Measurements from ENCODE around the gene ISCA2. TPM values are rescaled to one million over a fixed set of nuclear protein-coding genes. Genes with fewer than 3 reads are reported as not detected.

Gene ISCA2
- total and polyA plus RNA-seq, 2 experiments from 2014 or later: 44.0 to 171 TPM

GRCh38 chr14:74531006-74531405 lies 37.4 kb downstream of the ISCA2 start (continued):
- TF ChIP-seq, protein P1, sequence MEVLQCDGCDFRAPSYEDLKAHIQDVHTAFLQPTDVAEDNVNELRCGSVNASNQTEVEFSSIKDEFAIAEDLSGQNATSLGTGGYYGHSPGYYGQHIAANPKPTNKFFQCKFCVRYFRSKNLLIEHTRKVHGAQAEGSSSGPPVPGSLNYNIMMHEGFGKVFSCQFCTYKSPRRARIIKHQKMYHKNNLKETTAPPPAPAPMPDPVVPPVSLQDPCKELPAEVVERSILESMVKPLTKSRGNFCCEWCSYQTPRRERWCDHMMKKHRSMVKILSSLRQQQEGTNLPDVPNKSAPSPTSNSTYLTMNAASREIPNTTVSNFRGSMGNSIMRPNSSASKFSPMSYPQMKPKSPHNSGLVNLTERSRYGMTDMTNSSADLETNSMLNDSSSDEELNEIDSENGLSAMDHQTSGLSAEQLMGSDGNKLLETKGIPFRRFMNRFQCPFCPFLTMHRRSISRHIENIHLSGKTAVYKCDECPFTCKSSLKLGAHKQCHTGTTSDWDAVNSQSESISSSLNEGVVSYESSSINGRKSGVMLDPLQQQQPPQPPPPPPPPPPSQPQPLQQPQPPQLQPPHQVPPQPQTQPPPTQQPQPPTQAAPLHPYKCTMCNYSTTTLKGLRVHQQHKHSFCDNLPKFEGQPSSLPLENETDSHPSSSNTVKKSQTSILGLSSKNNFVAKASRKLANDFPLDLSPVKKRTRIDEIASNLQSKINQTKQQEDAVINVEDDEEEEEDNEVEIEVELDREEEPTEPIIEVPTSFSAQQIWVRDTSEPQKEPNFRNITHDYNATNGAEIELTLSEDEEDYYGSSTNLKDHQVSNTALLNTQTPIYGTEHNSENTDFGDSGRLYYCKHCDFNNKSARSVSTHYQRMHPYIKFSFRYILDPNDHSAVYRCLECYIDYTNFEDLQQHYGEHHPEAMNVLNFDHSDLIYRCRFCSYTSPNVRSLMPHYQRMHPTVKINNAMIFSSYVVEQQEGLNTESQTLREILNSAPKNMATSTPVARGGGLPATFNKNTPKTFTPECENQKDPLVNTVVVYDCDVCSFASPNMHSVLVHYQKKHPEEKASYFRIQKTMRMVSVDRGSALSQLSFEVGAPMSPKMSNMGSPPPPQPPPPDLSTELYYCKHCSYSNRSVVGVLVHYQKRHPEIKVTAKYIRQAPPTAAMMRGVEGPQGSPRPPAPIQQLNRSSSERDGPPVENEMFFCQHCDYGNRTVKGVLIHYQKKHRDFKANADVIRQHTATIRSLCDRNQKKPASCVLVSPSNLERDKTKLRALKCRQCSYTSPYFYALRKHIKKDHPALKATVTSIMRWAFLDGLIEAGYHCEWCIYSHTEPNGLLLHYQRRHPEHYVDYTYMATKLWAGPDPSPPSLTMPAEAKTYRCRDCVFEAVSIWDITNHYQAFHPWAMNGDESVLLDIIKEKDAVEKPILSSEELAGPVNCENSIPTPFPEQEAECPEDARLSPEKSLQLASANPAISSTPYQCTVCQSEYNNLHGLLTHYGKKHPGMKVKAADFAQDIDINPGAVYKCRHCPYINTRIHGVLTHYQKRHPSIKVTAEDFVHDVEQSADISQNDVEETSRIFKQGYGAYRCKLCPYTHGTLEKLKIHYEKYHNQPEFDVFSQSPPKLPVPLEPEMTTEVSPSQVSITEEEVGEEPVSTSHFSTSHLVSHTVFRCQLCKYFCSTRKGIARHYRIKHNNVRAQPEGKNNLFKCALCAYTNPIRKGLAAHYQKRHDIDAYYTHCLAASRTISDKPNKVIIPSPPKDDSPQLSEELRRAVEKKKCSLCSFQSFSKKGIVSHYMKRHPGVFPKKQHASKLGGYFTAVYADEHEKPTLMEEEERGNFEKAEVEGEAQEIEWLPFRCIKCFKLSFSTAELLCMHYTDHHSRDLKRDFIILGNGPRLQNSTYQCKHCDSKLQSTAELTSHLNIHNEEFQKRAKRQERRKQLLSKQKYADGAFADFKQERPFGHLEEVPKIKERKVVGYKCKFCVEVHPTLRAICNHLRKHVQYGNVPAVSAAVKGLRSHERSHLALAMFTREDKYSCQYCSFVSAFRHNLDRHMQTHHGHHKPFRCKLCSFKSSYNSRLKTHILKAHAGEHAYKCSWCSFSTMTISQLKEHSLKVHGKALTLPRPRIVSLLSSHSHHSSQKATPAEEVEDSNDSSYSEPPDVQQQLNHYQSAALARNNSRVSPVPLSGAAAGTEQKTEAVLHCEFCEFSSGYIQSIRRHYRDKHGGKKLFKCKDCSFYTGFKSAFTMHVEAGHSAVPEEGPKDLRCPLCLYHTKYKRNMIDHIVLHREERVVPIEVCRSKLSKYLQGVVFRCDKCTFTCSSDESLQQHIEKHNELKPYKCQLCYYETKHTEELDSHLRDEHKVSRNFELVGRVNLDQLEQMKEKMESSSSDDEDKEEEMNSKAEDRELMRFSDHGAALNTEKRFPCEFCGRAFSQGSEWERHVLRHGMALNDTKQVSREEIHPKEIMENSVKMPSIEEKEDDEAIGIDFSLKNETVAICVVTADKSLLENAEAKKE (CRISPR knock-in tag; IDR thresholded peaks at IDR 0.05): no peak
- TF ChIP-seq, protein P2, sequence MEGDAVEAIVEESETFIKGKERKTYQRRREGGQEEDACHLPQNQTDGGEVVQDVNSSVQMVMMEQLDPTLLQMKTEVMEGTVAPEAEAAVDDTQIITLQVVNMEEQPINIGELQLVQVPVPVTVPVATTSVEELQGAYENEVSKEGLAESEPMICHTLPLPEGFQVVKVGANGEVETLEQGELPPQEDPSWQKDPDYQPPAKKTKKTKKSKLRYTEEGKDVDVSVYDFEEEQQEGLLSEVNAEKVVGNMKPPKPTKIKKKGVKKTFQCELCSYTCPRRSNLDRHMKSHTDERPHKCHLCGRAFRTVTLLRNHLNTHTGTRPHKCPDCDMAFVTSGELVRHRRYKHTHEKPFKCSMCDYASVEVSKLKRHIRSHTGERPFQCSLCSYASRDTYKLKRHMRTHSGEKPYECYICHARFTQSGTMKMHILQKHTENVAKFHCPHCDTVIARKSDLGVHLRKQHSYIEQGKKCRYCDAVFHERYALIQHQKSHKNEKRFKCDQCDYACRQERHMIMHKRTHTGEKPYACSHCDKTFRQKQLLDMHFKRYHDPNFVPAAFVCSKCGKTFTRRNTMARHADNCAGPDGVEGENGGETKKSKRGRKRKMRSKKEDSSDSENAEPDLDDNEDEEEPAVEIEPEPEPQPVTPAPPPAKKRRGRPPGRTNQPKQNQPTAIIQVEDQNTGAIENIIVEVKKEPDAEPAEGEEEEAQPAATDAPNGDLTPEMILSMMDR (conservative IDR thresholded peaks at IDR 0.05; ENCODE audit: low read depth in 2 of 2): no peak
- TF ChIP-seq NANOG (IDR thresholded peaks at IDR 0.05; ENCODE audit: borderline replicate concordance) (no peak), EZH2phosphoT487 (IDR thresholded peaks at IDR 0.05; ENCODE audit: unreplicated experiment) (no peak), JUNB (IDR thresholded peaks at IDR 0.05; ENCODE audit: unreplicated experiment) (no peak), POLR2AphosphoS5 (IDR thresholded peaks at IDR 0.05; ENCODE audit: low read depth) (no peak), EZH2 (IDR thresholded peaks at IDR 0.05; ENCODE audit: low read depth, unreplicated experiment) (no peak)

DNA sequence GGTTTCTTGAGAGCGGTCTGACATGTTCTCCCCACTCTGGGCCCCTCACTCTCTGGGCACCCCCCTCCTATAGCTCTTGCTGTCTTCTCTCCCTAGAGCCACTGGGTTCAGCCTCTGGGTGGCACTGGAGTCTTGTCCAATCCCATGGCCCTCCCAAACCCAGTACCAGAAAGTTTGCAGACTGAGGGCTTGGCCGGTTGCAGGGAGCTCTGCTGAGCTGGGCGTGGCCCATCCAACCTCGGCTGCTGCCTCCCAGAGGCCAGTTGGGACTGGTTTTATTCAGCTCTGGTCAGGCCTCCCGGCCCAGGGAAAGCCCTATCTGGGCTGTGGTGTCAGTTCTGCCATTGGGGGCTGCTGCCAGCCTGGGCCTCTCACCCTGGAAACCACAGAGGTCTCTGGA lies 37.9 kb downstream of the ISCA2 start:
- Histone ChIP-seq H3K4me3 (no peak overlapping the region), H2AFZ (peak overlapping the region; percentile 72), H3K4me2 (no peak overlapping the region), H3K27ac (ENCODE audit: low read depth) (no peak overlapping the region), H3K79me2 (replicated peaks; ENCODE audit: insufficient read depth) (no peaks in the 10 kb centered on the region), H4K20me1 (replicated peaks; ENCODE audit: insufficient read depth) (no peaks in the 10 kb centered on the region), H3K9me2 (ENCODE audit: insufficient read depth) (no peaks in the 10 kb centered on the region), H3K27me3 (ENCODE audit: insufficient read depth) (no peaks in the 10 kb centered on the region), H3F3A (replicated peaks; ENCODE audit: low read depth) (no peaks in the 10 kb centered on the region), H3K36me3 (ENCODE audit: insufficient read depth) (no peaks in the 10 kb centered on the region), H3K4me1 (ENCODE audit: insufficient read depth) (no peaks in the 10 kb centered on the region)
- no peaks in the 10 kb centered on the region for H3K9me3 Mint-ChIP-seq
- no peak for TF ChIP-seq EZH2phosphoT487 (IDR thresholded peaks at IDR 0.05; ENCODE audit: unreplicated experiment)
- TF ChIP-seq, protein P2 (conservative IDR thresholded peaks at IDR 0.05; ENCODE audit: low read depth in 2 of 2): peak; percentile 37 to 63
- peaks cover 12% of the 10 kb centered on the region; the same call in 2 of the 3 replicates for H3K4me1 Mint-ChIP-seq
- peaks cover 9% of the 10 kb centered on the region for H3K27me3 Mint-ChIP-seq (ENCODE audit: insufficient read depth, low read depth, poor library complexity)
- DNase-seq (ENCODE audit: low spot score): peak; percentile 78
- H3K27ac Mint-ChIP-seq: 0 out of 2 replicates have a peak overlapping the region, but pooled peaks have one; percentile 59
- no peaks in the 10 kb centered on the region for H3K36me3 Mint-ChIP-seq (ENCODE audit: low read depth)
- no peak overlapping the region for H3K4me3 Mint-ChIP-seq
- peak; percentile 92 for ATAC-seq
